K562 (cell line): ENCODE measurements around the gene ANKS3. TPM values are rescaled to one million over a fixed set of nuclear protein-coding genes. Genes with fewer than 3 reads are reported as not detected.
A peak's percentile ranks its signal among the peaks of the same experiment; 100 is the strongest.

Experiments used
- ATAC-seq: fragments of 200-7000 bp; cut with Tn5 transposase; 3 replicates; pipeline ENCODE4 v1.9.1; 2020; ENCODE audit warnings: moderate library complexity
- BruUV-seq: library from RNA; stranded (reverse); fragments of 400-500 nt; replicated peaks from 2 replicates; lab custom pipeline; 2021; lab: Mats Ljungman, UMichigan
- CTCF ChIA-PET: fragments of 300-600 bp; formaldehyde crosslinking; extraction: SDS; loops from one replicate; lab custom pipeline; 2021; ENCODE audit warnings: low intra/inter-chr PET ratio; lab: Yijun Ruan, JAX
- POLR2A ChIA-PET: fragments of 300-600, 350-650 bp; sonication (Branson Sonifier 250); formaldehyde crosslinking; extraction: SDS; loops from one replicate; lab custom pipeline; 2021; ENCODE audit warnings: antibody characterized with exemption, inconsistent platforms; lab: Yijun Ruan, JAX
- DNase-seq, 4 experiments: peaks; one replicate each; pipeline versions ENCODE4 v3.0.0 to v3.0.0-alpha.2; 2011 to 2018; ENCODE audit warnings: low spot score in 3 of 4, mixed read lengths in 3 of 4; ENCODE audit errors: extremely low read depth in 1 of 4
- FAIRE-seq: peaks from 2 replicates; lab custom pipeline; 2011; peaks lifted over from hg19 to GRCh38; lab: Jason Lieb, UNC
- H2AFZ ChIP-seq: 2 replicates; pipeline ENCODE4 v1.6.0; 2011; ENCODE audit warnings: low read depth, low read length, control low read depth, inconsistent platforms
- H3K27ac ChIP-seq: fragments of 200-600 bp; 3 replicates; pipeline ENCODE4 v1.8.0; 2011; ENCODE audit warnings: low read depth, mild to moderate bottlenecking, control low read depth, inconsistent platforms, low read length, moderate library complexity, mixed read lengths; ENCODE audit errors: extremely low read depth
- H3K27me3 ChIP-seq, 2 experiments: fragments of 300-600 bp in 1 of 2; 2 replicates in 1 of 2; 3 replicates in 1 of 2; pipeline versions ENCODE4 v1.6.0 to v1.8.0; 2011; ENCODE audit warnings: inconsistent platforms in 2 of 2, low read length in 2 of 2, mild to moderate bottlenecking in 1 of 2, mixed read lengths in 1 of 2, moderate library complexity in 1 of 2; ENCODE audit not compliant: control insufficient read depth in 2 of 2, insufficient read depth in 2 of 2
- H3K36me3 ChIP-seq: fragments of 300-600 bp; 3 replicates; pipeline ENCODE4 v1.8.0; 2011; ENCODE audit warnings: mild to moderate bottlenecking, low read length, inconsistent platforms; ENCODE audit not compliant: control insufficient read depth, insufficient read depth
- H3K4me1 ChIP-seq, 2 experiments: fragments of 200-600 bp in 1 of 2; replicated peaks in 1 of 2; 2 replicates in 1 of 2; 3 replicates in 1 of 2; pipeline versions ENCODE4 v1.5.1 to v1.8.0; 2011; ENCODE audit warnings: inconsistent platforms in 2 of 2, low read length in 2 of 2, mild to moderate bottlenecking in 1 of 2, mixed read lengths in 1 of 2, moderate library complexity in 1 of 2; ENCODE audit not compliant: control insufficient read depth in 2 of 2, insufficient read depth in 2 of 2
- H3K4me2 ChIP-seq: 2 replicates; pipeline ENCODE4 v1.6.1; 2011; ENCODE audit warnings: low read length, control low read depth, inconsistent platforms, mixed read lengths; ENCODE audit not compliant: insufficient read depth
- H3K4me3 ChIP-seq: fragments of 200-600 bp; sonication (generic), shearing (Covaris generic); 2 replicates; pipeline ENCODE4 v1.5.1; 2016; ENCODE audit warnings: control low read depth, inconsistent platforms
- H3K79me2 ChIP-seq: fragments of 200-600 bp; 3 replicates; pipeline ENCODE4 v1.8.0; 2011; ENCODE audit warnings: low read length, inconsistent platforms; ENCODE audit not compliant: control insufficient read depth, insufficient read depth
- H3K9ac ChIP-seq, 2 experiments: 2 replicates each; pipeline versions ENCODE4 v1.6.0 to v1.6.1; 2011; ENCODE audit warnings: low read depth in 2 of 2, low read length in 2 of 2, control low read depth in 1 of 2, inconsistent platforms in 1 of 2, mild to moderate bottlenecking in 1 of 2, mixed read lengths in 1 of 2; ENCODE audit not compliant: insufficient read depth in 1 of 2
- H3K9me1 ChIP-seq: one replicate; pipeline ENCODE4 v1.6.0; 2011; ENCODE audit warnings: inconsistent platforms, mild to moderate bottlenecking, low read length, moderate library complexity; ENCODE audit not compliant: control insufficient read depth, insufficient read depth
- H3K9me3 ChIP-seq: replicated peaks from 2 replicates; pipeline ENCODE4 v1.5.1; 2011; ENCODE audit warnings: low read depth, low read length, inconsistent platforms; ENCODE audit not compliant: control insufficient read depth, insufficient read depth
- H4K20me1 ChIP-seq: replicated peaks from 2 replicates; pipeline ENCODE4 v1.6.1; 2011; ENCODE audit warnings: low read length, inconsistent platforms, mixed read lengths; ENCODE audit not compliant: control insufficient read depth, insufficient read depth
- EZH2 ChIP-seq: IDR thresholded peaks from 2 replicates; pipeline ENCODE4 v1.6.1; 2012; ENCODE audit warnings: low read depth, mild to moderate bottlenecking, inconsistent platforms, low read length, borderline replicate concordance
- JUN ChIP-seq, 2 experiments: sonication (generic) in 1 of 2; formaldehyde crosslinking in 1 of 2; IDR thresholded peaks; 2 replicates each; pipeline versions ENCODE4 v1.6.1 to v1.8.0; 2012 to 2022; ENCODE audit warnings: borderline replicate concordance in 2 of 2, mild to moderate bottlenecking in 2 of 2, improper control_type of control experiment in 1 of 2, low read depth in 1 of 2, low read length in 1 of 2, missing genetic modification reagents in 1 of 2
- MAFF ChIP-seq: IDR thresholded peaks from 2 replicates; pipeline ENCODE4 v1.6.1; 2012; ENCODE audit warnings: low read length, improper control_type of control experiment
- WGBS: fragments of 100-300 bp; shearing (Covaris generic); methylation state at CpG from one replicate; pipeline ENCODE4 v1.1.6; 2016; ENCODE audit warnings: low coverage, mixed read lengths; ENCODE audit not compliant: insufficient coverage; ENCODE audit errors: missing lambda C conversion rate; 5-methylcytosine and 5-hydroxymethylcytosine counted together
- in situ Hi-C: fragments of 300-500 bp; cut with MboI; formaldehyde crosslinking; loops from 4 replicates; pipeline ENCODE4 v1.15.0; 2018; ENCODE audit warnings: inconsistent platforms, mixed read lengths
- intact Hi-C: fragments of 100-400 bp; cut with micrococcal nuclease; formaldehyde crosslinking; loops from 2 replicates; pipeline ENCODE4 v1.14.2; 2022
- polyA plus RNA-seq, 8 experiments: library from polyadenylated mRNA; depleted of rRNA in 4 of 8; stranded (reverse) in 5 of 8; unstranded in 3 of 8; fragments of >200 nt; fragmentation: Nextera tagmentation in 2 of 8; fragmentation: Illumina TruSeq in 1 of 8; extraction: Ambion mirVana in 2 of 8; extraction: Trizol in 1 of 8; gene quantifications; 2 replicates each; pipeline versions ENCODE4 v1.2.1 to v1.2.3, GENCODE V29; 2011 to 2014; ENCODE audit warnings: inconsistent platforms in 1 of 8, missing spikeins in 1 of 8
- total RNA-seq, 7 experiments: library from RNA; depleted of rRNA in 6 of 7; stranded (reverse); fragments of >200 nt in 6 of 7; fragmentation: Illumina TruSeq in 2 of 7; extraction: Trizol in 2 of 7; gene quantifications; 2 replicates each; pipeline versions ENCODE4 v1.2.1 to v1.2.3, GENCODE V29; 2011 to 2021; ENCODE audit warnings: low replicate concordance in 1 of 7
- TF ChIP-seq, protein P1 (sequence below), 3 experiments: IDR thresholded peaks in 2 of 3; conservative IDR thresholded peaks in 1 of 3; 2 replicates each; pipeline ENCODE4 v1.5.1; 2011 to 2012; ENCODE audit warnings: low read length in 3 of 3, mild to moderate bottlenecking in 3 of 3, control low read depth in 2 of 3, improper control_type of control experiment in 1 of 3, inconsistent platforms in 1 of 3, low read depth in 1 of 3, mixed read lengths in 1 of 3, moderate library complexity in 1 of 3; ENCODE audit not compliant: insufficient read depth in 2 of 3

ANKS3 gene
- total and polyA plus RNA-seq, 9 of the 15 experiments (the other 6 are each of a cell fraction or from before 2014, with no cell fraction given) = 0.43 to 25.7 (median 14.8) TPM

GRCh38 chr16:4775005-4775404 is 40.9 kb upstream of the ANKS3 start:
- in situ Hi-C loops (no loop called here), intact Hi-C loops (no loop called here)
- ChIA-PET CTCF (no interaction called here), POLR2A (no interaction called here)
- no TSS peak for BruUV-seq
- Histone ChIP-seq H3K27ac (no peak overlapping the region), H3K4me1 (peaks cover 3 to 10% of the 10 kb centered on the region in 2 experiments; a peak in 3 of 5 replicates), H2AFZ (peak overlapping the region; percentile 34; the same call in 1 of the 2 replicates), H3K9ac (peak overlapping the region in 1 of 2 experiments; percentile 87; a peak in 1 of 4 replicates), H3K4me2 (no peak overlapping the region), H3K79me2 (no peaks in the 10 kb centered on the region), H3K9me1 (no peaks in the 10 kb centered on the region), H3K27me3 (no peaks in the 10 kb centered on the region), H3K4me3 (no peak overlapping the region), H3K9me3 (no peaks in the 10 kb centered on the region), H3K36me3 (no peaks in the 10 kb centered on the region), H4K20me1 (no peaks in the 10 kb centered on the region)
- TF ChIP-seq MAFF = no peak
- 70% methylated on average over 8 of the region's 13 CpGs for WGBS
- ATAC-seq (no peak; the same call in 2 of the 3 replicates), FAIRE-seq (peak; percentile 55), DNase-seq (no peak)

DNA sequence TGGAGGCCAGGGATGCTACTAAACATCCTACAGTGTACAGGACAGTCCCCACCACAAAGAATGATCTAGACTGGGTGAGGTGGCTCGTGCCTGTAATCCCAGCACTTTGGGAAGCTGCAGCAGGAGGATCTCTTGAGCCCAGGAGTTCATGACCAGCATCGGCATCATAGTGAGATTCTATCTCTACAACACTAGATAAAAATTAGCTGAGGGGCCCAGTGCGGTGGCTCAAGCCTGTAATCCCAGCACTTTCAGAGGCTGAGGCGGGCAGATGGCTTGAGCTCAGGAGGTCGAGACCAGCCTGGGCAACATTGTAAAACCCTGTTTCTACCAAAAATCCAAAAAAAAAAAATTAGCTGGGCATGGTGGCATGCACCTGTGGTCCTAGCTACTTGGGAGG is 38.3 kb upstream of the ANKS3 start:
- WGBS = 41% methylated on average over 5 of the region's 5 CpGs
- H3K4me3 ChIP-seq = no peak overlapping the region
- ATAC-seq = no peak
- POLR2A ChIA-PET = no interaction called here
- in situ Hi-C loops = no loop called here
- peak overlapping the region in 1 of 2 experiments; percentile 17; a peak in 1 of 4 replicates for H3K9ac ChIP-seq
- CTCF ChIA-PET = no interaction called here
- H3K27ac ChIP-seq = no peak overlapping the region
- FAIRE-seq = no peak
- no peaks in the 10 kb centered on the region for H3K79me2 ChIP-seq
- H3K4me1 ChIP-seq = peaks cover 16 to 23% of the 10 kb centered on the region in 2 experiments
- BruUV-seq = no TSS peak
- H3K9me3 ChIP-seq = no peaks in the 10 kb centered on the region
- H3K36me3 ChIP-seq = no peaks in the 10 kb centered on the region
- H4K20me1 ChIP-seq = no peaks in the 10 kb centered on the region
- no peaks in the 10 kb centered on the region for H3K27me3 ChIP-seq
- DNase-seq = no peak
- H2AFZ ChIP-seq = no peak overlapping the region
- no peaks in the 10 kb centered on the region for H3K9me1 ChIP-seq
- TF ChIP-seq JUN (IDR thresholded peaks at IDR 0.05; ENCODE audit: borderline replicate concordance, low read depth, low read length) (no peak), JUN (CRISPR knock-in tag; IDR thresholded peaks at IDR 0.05; ENCODE audit: borderline replicate concordance) (no peak), EZH2 (no peak)
- TF ChIP-seq, protein P1, sequence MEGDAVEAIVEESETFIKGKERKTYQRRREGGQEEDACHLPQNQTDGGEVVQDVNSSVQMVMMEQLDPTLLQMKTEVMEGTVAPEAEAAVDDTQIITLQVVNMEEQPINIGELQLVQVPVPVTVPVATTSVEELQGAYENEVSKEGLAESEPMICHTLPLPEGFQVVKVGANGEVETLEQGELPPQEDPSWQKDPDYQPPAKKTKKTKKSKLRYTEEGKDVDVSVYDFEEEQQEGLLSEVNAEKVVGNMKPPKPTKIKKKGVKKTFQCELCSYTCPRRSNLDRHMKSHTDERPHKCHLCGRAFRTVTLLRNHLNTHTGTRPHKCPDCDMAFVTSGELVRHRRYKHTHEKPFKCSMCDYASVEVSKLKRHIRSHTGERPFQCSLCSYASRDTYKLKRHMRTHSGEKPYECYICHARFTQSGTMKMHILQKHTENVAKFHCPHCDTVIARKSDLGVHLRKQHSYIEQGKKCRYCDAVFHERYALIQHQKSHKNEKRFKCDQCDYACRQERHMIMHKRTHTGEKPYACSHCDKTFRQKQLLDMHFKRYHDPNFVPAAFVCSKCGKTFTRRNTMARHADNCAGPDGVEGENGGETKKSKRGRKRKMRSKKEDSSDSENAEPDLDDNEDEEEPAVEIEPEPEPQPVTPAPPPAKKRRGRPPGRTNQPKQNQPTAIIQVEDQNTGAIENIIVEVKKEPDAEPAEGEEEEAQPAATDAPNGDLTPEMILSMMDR (IDR thresholded peaks at IDR 0.05 in 2 of 3, conservative IDR thresholded peaks at IDR 0.05 in 1 of 3; ENCODE audit: insufficient read depth in 2 of 3, low read depth in 1 of 3, low read length in 3 of 3) = no peak
- no peak overlapping the region for H3K4me2 ChIP-seq
- intact Hi-C loops = no loop called here
